ENCODE results near the gene FAM9A. TPM values are rescaled to one million over a fixed set of nuclear protein-coding genes. Genes with fewer than 3 reads are reported as not detected.

The FAM9A gene
- total and polyA plus RNA-seq, 2 of the 13 experiments (the other 11 are each of a cell fraction or from before 2014, with no cell fraction given), result not detected

GRCh38 chrX:8832582-8833378 lies 31.6 kb upstream of the FAM9A start (continued):
- no peak for TF ChIP-seq ZNF275 (CRISPR knock-in tag; IDR thresholded peaks at IDR 0.05; ENCODE audit: borderline replicate concordance)
- peak; percentile 38; the same call in 1 of the 2 replicates for TF ChIP-seq NR2F6 (IDR thresholded peaks at IDR 0.05)
- TF ChIP-seq NR2F6 (CRISPR knock-in tag; IDR thresholded peaks at IDR 0.05), result no peak
- peak; percentile 29; the same call in 1 of the 2 replicates for TF ChIP-seq CEBPB (IDR thresholded peaks at IDR 0.05; ENCODE audit: borderline replicate concordance, low read depth, low read length)
- TF ChIP-seq ATF4 (CRISPR knock-in tag; IDR thresholded peaks at IDR 0.05), result peak in 1 of 2 experiments; percentile 65; a peak in 1 of 4 replicates
- no peak for TF ChIP-seq ZZZ3 (CRISPR knock-in tag; IDR thresholded peaks at IDR 0.05; ENCODE audit: borderline replicate concordance)
- TF ChIP-seq CEBPG (CRISPR knock-in tag; IDR thresholded peaks at IDR 0.05), result peak; percentile 41; the same call in 1 of the 2 replicates

GRCh38 chrX:8823698-8824097 lies 22.5 kb upstream of the FAM9A start:
- FAIRE-seq, result no peak
- TF ChIP-seq ZSCAN31 (CRISPR knock-in tag; IDR thresholded peaks at IDR 0.05; ENCODE audit: low read depth) (no peak), ZNF780A (CRISPR knock-in tag; IDR thresholded peaks at IDR 0.05) (no peak), MIXL1 (CRISPR knock-in tag; IDR thresholded peaks at IDR 0.05) (no peak), KAT7 (CRISPR knock-in tag; IDR thresholded peaks at IDR 0.05; ENCODE audit: borderline replicate concordance) (no peak), SRY (CRISPR knock-in tag; IDR thresholded peaks at IDR 0.05) (no peak), IKZF4 (CRISPR knock-in tag; IDR thresholded peaks at IDR 0.05; ENCODE audit: borderline replicate concordance, low read depth, not compliant biosample characterization) (no peak), CENPBD1 (CRISPR knock-in tag; IDR thresholded peaks at IDR 0.05; ENCODE audit: borderline replicate concordance, low read depth) (no peak), ZNF17 (CRISPR knock-in tag; IDR thresholded peaks at IDR 0.05) (no peak), AGO2 (optimal IDR thresholded peaks at IDR 0.05; ENCODE audit: low read depth, low read length) (no peak), REL (CRISPR knock-in tag; conservative IDR thresholded peaks at IDR 0.05) (no peak), BRD4 (CRISPR knock-in tag; IDR thresholded peaks at IDR 0.05) (no peak), HNRNPLL (IDR thresholded peaks at IDR 0.05; ENCODE audit: low read depth, low read length, poor library complexity, severe bottlenecking) (no peak), ZNF253 (CRISPR knock-in tag; IDR thresholded peaks at IDR 0.05; ENCODE audit: borderline replicate concordance) (no peak), SETDB1 (CRISPR knock-in tag; IDR thresholded peaks at IDR 0.05; ENCODE audit: borderline replicate concordance) (no peak)
- BruUV-seq (replicated peaks), result no TSS peak
- Histone ChIP-seq H3K4me2 (ENCODE audit: low read depth, low read length) (no peak overlapping the region), H4K20me1 (ENCODE audit: insufficient read depth, low read length) (no peaks in the 10 kb centered on the region), H3K4me3 (replicated peaks in 1 of 3; ENCODE audit: insufficient read depth in 1 of 3, low read depth in 2 of 3, low read length in 3 of 3) (no peak overlapping the region), H3K36me3 (replicated peaks in 1 of 2; ENCODE audit: control insufficient read depth in 1 of 2, insufficient read depth in 2 of 2, low read length in 2 of 2) (no peaks in the 10 kb centered on the region), H3K79me2 (ENCODE audit: insufficient read depth, low read length) (no peaks in the 10 kb centered on the region), H3K27ac (ENCODE audit: extremely low read length, insufficient read depth, low read length) (no peak overlapping the region), H3K9me3 (ENCODE audit: low read length) (no peaks in the 10 kb centered on the region), H3K27me3 (ENCODE audit: control insufficient read depth in 1 of 2, insufficient read depth in 2 of 2, low read length in 2 of 2) (no peaks in the 10 kb centered on the region), H3K4me1 (ENCODE audit: insufficient read depth, low read length) (no peaks in the 10 kb centered on the region), H2AFZ (ENCODE audit: low read length) (no peak overlapping the region), H3K9ac (ENCODE audit: insufficient read depth, low read depth, low read length) (no peak overlapping the region)
- ChIA-PET CTCF (ENCODE audit: low intra/inter-chr PET ratio, low total read pairs) (no interaction called here), POLR2A (no interaction called here)
- intact Hi-C loops (cut with micrococcal nuclease; ENCODE audit: unreplicated experiment), result no loop called here
- DNase-seq (ENCODE audit: low spot score), result no peak
- 100% methylated on average over 1 of the region's 1 CpG for WGBS (ENCODE audit: low lambda C conversion rate)
- in situ Hi-C loops (cut with HindIII; ENCODE audit: extremely low pct_ligation_motif_present, low pct_unique_long_range_greater_than_20kb), result no loop called here
- ATAC-seq, result no peak

Measured in HepG2 (cell line).